ENCODE data around the gene RHEX. TPM values are rescaled to one million over a fixed set of nuclear protein-coding genes. Genes with fewer than 3 reads are reported as not detected.

RHEX gene
- total RNA-seq, 1 experiment from 2014 or later, result not detected

GRCh38 chr1:206059355-206059915, 6.5 kb downstream of the RHEX start (continued):
- no peak for TF ChIP-seq ZNF281 (CRISPR knock-in tag; IDR thresholded peaks at IDR 0.05)
- no peak for TF ChIP-seq ZNF423 (CRISPR knock-in tag; IDR thresholded peaks at IDR 0.05)

DNA sequence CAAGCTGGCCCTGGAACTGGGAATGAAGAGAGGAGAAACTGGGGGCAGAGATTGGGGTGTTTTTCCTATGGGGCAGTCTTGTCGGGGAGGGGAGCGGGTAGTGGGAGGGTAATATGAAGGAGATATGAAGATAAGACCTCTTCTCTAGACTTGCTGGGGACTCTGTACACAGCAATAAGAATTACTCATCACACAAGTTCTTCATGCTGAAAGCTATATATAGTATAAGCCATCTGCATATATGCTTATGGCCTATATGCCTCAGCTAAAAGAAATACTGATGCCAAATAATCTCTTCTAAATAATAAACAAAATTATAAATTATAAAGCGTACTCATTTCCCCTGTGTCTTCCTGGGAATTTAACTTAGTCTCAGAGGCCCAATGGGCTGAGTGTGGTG, 7.9 kb downstream of the RHEX start:
- CTCF ChIA-PET, result no interaction called here
- DNase-seq (ENCODE audit: low spot score), result no peak
- peaks cover 9% of the 10 kb centered on the region for H3K36me3 Mint-ChIP-seq
- no peak overlapping the region for H3K27ac Mint-ChIP-seq
- H3K4me1 Mint-ChIP-seq, result no peaks in the 10 kb centered on the region
- ATAC-seq, result no peak
- H3K27me3 Mint-ChIP-seq (ENCODE audit: low read depth), result peaks cover 4% of the 10 kb centered on the region
- no peak for TF ChIP-seq ZNF423 (CRISPR knock-in tag; IDR thresholded peaks at IDR 0.05)
- no peak for TF ChIP-seq ATF2 (CRISPR knock-in tag; IDR thresholded peaks at IDR 0.05; ENCODE audit: borderline replicate concordance, low read depth)
- TF ChIP-seq NFATC4 (CRISPR knock-in tag; IDR thresholded peaks at IDR 0.05), result no peak
- no peak for TF ChIP-seq ZNF138 (CRISPR knock-in tag; conservative IDR thresholded peaks at IDR 0.05)
- TF ChIP-seq SMAD4 (CRISPR knock-in tag; IDR thresholded peaks at IDR 0.05), result no peak
- TF ChIP-seq CREM (CRISPR knock-in tag; IDR thresholded peaks at IDR 0.05), result no peak
- no peak for TF ChIP-seq GABPB1 (CRISPR knock-in tag; IDR thresholded peaks at IDR 0.05)
- TF ChIP-seq, protein P1, sequence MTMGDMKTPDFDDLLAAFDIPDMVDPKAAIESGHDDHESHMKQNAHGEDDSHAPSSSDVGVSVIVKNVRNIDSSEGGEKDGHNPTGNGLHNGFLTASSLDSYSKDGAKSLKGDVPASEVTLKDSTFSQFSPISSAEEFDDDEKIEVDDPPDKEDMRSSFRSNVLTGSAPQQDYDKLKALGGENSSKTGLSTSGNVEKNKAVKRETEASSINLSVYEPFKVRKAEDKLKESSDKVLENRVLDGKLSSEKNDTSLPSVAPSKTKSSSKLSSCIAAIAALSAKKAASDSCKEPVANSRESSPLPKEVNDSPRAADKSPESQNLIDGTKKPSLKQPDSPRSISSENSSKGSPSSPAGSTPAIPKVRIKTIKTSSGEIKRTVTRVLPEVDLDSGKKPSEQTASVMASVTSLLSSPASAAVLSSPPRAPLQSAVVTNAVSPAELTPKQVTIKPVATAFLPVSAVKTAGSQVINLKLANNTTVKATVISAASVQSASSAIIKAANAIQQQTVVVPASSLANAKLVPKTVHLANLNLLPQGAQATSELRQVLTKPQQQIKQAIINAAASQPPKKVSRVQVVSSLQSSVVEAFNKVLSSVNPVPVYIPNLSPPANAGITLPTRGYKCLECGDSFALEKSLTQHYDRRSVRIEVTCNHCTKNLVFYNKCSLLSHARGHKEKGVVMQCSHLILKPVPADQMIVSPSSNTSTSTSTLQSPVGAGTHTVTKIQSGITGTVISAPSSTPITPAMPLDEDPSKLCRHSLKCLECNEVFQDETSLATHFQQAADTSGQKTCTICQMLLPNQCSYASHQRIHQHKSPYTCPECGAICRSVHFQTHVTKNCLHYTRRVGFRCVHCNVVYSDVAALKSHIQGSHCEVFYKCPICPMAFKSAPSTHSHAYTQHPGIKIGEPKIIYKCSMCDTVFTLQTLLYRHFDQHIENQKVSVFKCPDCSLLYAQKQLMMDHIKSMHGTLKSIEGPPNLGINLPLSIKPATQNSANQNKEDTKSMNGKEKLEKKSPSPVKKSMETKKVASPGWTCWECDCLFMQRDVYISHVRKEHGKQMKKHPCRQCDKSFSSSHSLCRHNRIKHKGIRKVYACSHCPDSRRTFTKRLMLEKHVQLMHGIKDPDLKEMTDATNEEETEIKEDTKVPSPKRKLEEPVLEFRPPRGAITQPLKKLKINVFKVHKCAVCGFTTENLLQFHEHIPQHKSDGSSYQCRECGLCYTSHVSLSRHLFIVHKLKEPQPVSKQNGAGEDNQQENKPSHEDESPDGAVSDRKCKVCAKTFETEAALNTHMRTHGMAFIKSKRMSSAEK (CRISPR knock-in tag; IDR thresholded peaks at IDR 0.05; ENCODE audit: borderline replicate concordance), result no peak
- no peak for TF ChIP-seq PRRX2 (CRISPR knock-in tag; IDR thresholded peaks at IDR 0.05)
- TF ChIP-seq, protein P2, sequence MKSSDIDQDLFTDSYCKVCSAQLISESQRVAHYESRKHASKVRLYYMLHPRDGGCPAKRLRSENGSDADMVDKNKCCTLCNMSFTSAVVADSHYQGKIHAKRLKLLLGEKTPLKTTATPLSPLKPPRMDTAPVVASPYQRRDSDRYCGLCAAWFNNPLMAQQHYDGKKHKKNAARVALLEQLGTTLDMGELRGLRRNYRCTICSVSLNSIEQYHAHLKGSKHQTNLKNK (CRISPR knock-in tag; IDR thresholded peaks at IDR 0.05), result no peak
- no peak for TF ChIP-seq TP53 (CRISPR knock-in tag; IDR thresholded peaks at IDR 0.05)
- TF ChIP-seq CBFB (CRISPR knock-in tag; IDR thresholded peaks at IDR 0.05; ENCODE audit: low read depth), result no peak
- TF ChIP-seq, protein P3, sequence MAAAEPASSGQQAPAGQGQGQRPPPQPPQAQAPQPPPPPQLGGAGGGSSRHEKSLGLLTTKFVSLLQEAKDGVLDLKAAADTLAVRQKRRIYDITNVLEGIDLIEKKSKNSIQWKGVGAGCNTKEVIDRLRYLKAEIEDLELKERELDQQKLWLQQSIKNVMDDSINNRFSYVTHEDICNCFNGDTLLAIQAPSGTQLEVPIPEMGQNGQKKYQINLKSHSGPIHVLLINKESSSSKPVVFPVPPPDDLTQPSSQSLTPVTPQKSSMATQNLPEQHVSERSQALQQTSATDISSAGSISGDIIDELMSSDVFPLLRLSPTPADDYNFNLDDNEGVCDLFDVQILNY (CRISPR knock-in tag; IDR thresholded peaks at IDR 0.05), result no peak
- POLR2A ChIA-PET, result no interaction called here
- peaks cover 9% of the 10 kb centered on the region for H3K9me3 Mint-ChIP-seq
- H3K4me3 Mint-ChIP-seq, result no peak overlapping the region

- Mint-ChIP-seq H3K36me3 (peaks cover 9% of the 10 kb centered on the region), H3K9me3 (peaks cover 9% of the 10 kb centered on the region), H3K4me1 (no peaks in the 10 kb centered on the region; the same call in 1 of the 2 replicates), H3K27ac (no peak overlapping the region), H3K4me3 (no peak overlapping the region), H3K27me3 (ENCODE audit: low read depth) (peaks cover 4% of the 10 kb centered on the region)
- ChIA-PET POLR2A (no interaction called here), CTCF (no interaction called here)
- DNase-seq (ENCODE audit: low spot score) (no peak), ATAC-seq (no peak)
- TF ChIP-seq CREM (CRISPR knock-in tag; IDR thresholded peaks at IDR 0.05), result no peak
- TF ChIP-seq RELA (CRISPR knock-in tag; IDR thresholded peaks at IDR 0.05; ENCODE audit: borderline replicate concordance), result no peak
- TF ChIP-seq, protein P4, sequence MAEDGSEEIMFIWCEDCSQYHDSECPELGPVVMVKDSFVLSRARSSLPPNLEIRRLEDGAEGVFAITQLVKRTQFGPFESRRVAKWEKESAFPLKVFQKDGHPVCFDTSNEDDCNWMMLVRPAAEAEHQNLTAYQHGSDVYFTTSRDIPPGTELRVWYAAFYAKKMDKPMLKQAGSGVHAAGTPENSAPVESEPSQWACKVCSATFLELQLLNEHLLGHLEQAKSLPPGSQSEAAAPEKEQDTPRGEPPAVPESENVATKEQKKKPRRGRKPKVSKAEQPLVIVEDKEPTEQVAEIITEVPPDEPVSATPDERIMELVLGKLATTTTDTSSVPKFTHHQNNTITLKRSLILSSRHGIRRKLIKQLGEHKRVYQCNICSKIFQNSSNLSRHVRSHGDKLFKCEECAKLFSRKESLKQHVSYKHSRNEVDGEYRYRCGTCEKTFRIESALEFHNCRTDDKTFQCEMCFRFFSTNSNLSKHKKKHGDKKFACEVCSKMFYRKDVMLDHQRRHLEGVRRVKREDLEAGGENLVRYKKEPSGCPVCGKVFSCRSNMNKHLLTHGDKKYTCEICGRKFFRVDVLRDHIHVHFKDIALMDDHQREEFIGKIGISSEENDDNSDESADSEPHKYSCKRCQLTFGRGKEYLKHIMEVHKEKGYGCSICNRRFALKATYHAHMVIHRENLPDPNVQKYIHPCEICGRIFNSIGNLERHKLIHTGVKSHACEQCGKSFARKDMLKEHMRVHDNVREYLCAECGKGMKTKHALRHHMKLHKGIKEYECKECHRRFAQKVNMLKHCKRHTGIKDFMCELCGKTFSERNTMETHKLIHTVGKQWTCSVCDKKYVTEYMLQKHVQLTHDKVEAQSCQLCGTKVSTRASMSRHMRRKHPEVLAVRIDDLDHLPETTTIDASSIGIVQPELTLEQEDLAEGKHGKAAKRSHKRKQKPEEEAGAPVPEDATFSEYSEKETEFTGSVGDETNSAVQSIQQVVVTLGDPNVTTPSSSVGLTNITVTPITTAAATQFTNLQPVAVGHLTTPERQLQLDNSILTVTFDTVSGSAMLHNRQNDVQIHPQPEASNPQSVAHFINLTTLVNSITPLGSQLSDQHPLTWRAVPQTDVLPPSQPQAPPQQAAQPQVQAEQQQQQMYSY (CRISPR knock-in tag; IDR thresholded peaks at IDR 0.05), result no peak
- TF ChIP-seq CREB1 (CRISPR knock-in tag; IDR thresholded peaks at IDR 0.05), result no peak
- no peak for TF ChIP-seq MXD4 (CRISPR knock-in tag; IDR thresholded peaks at IDR 0.05; ENCODE audit: borderline replicate concordance)
- TF ChIP-seq HMGA2 (CRISPR knock-in tag; IDR thresholded peaks at IDR 0.05), result no peak
- TF ChIP-seq ZNF138 (CRISPR knock-in tag; conservative IDR thresholded peaks at IDR 0.05), result no peak
- no peak for TF ChIP-seq ZNF263 (CRISPR knock-in tag; IDR thresholded peaks at IDR 0.05; ENCODE audit: low read depth)
Observed at GRCh38 chr1:206062464-206062863, 9.5 kb downstream of the RHEX start.

All from WTC11 (cell line).